NCI-H82 treated with DMSO at 0.1 percent for 48 hours (cell line): ENCODE measurements around the gene ERMP1.
"Not testable (repeated sequence)": the region's sequence is repeated elsewhere in the genome, so short reads cannot be mapped to it uniquely, and the experiment has no call there.

Experiments
- DNase-seq: peaks from one replicate; lab custom pipeline; 2025; ENCODE audit not compliant: unreplicated experiment; lab: John Stamatoyannopoulos, UW

Gene ERMP1, protein sequence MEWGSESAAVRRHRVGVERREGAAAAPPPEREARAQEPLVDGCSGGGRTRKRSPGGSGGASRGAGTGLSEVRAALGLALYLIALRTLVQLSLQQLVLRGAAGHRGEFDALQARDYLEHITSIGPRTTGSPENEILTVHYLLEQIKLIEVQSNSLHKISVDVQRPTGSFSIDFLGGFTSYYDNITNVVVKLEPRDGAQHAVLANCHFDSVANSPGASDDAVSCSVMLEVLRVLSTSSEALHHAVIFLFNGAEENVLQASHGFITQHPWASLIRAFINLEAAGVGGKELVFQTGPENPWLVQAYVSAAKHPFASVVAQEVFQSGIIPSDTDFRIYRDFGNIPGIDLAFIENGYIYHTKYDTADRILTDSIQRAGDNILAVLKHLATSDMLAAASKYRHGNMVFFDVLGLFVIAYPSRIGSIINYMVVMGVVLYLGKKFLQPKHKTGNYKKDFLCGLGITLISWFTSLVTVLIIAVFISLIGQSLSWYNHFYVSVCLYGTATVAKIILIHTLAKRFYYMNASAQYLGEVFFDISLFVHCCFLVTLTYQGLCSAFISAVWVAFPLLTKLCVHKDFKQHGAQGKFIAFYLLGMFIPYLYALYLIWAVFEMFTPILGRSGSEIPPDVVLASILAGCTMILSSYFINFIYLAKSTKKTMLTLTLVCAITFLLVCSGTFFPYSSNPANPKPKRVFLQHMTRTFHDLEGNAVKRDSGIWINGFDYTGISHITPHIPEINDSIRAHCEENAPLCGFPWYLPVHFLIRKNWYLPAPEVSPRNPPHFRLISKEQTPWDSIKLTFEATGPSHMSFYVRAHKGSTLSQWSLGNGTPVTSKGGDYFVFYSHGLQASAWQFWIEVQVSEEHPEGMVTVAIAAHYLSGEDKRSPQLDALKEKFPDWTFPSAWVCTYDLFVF

GRCh38 chr9:5832538-5833529, at the start of gene ERMP1:
Gene ERMP1 (minus strand): TSS chr9:5833117. CDS start chr9:5833027, 90 bp downstream.
- DNase-seq = peak; percentile 27

- not testable (repeated sequence) for DNase-seq
Observed at GRCh38 chr9:5882244-5883012, 49.5 kb upstream of the ERMP1 start.

- no peak for DNase-seq
Observed at GRCh38 chr9:5879419-5880181, 46.7 kb upstream of the ERMP1 start.

DNA sequence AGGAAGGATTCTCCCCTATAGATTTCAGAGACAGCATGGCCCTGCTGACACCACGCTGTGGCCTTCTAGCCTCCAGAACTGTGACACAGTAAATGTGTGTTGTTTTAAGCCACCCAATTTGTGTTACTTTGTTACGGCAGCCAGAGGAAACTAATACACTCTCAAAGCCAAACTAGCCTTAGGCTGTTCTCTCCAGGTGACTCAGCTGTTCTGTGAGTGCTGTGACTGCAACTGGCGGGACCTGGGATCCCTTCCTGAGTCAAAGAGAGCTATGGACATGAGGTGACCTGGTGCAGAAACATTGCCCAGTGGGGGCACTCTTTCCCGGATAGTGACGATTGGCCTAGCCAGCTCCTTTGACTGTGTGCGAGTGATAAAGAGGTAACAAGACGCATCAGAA, 43.8 kb upstream of the ERMP1 start:
- no peak for DNase-seq

DNA sequence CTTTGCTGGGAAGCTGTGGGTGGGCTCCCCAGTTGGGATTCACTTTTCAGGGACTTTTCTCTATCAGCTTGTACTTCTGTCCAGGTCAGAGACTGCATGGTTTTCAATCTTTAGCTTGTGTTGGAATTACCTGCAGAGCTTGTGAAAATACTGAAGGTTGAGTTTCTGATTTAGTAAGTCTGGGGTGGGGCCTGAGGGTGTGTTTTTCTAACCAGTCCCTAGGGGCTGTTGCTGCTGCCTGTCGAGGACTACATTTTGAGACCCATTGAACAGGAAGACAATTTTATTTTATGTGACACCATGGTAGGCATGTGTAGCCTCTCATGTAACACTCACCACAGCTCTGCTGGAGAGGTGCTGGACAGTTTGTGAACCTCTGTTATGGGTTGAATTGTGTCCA, 43.1 kb upstream of the ERMP1 start:
- DNase-seq = no peak

DNA sequence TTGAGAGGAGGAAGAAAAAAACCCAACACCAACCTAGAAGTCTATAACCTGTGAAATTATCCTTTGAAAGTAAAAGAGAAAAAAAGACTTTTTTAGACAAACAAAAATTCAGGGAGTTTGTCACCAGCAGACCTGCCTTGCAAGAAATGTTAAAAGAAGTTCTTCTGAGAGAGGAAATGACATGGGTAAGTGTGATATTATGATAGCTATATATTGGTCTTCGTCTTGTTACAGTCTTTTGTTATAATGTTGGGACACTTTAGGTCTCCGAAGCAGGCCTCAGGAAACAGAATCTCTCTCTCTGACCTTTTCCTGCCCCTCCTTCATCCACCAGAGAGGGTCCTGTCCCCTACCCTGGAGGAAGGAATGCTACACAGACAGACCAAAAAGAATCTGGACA, 41.1 kb upstream of the ERMP1 start:
- no peak for DNase-seq

DNA sequence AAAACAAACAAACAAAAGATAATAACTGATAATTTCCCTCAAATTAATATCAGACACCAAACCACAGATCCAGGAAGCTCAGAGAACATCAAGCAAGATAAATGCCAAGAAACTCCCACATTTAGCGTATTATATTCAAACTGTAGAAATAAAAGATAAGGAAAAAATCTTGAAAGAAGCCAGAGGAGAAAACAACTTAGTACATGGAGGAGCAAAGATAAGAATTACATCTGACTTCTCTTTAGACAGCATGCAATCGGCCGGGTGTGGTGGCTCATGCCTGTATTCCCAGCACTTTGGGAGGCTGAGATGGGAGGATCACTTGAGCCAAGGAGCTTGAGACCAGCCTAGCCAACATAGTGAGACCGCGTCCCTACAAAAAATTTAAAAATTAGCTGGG, 40.5 kb upstream of the ERMP1 start:
- no peak for DNase-seq

DNA sequence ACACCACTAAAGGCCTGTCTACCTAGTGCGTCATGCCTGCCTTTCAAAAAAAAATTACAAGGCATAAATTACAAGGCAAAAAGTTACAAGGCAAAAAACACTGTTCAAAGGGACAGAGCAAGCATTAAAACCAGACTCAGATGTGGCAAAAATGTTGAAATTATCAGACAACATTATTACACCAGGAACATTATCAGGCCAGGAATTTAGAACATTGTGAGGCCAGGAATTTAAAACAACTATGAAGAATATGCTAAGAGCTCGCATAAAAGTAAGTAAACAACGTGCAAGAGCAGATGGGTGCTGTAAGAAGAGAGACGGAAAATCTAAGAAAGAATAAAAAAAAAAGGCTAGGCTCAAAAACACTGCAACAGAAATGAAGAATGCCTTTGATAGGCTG, 39.6 kb upstream of the ERMP1 start:
- DNase-seq = no peak

DNA sequence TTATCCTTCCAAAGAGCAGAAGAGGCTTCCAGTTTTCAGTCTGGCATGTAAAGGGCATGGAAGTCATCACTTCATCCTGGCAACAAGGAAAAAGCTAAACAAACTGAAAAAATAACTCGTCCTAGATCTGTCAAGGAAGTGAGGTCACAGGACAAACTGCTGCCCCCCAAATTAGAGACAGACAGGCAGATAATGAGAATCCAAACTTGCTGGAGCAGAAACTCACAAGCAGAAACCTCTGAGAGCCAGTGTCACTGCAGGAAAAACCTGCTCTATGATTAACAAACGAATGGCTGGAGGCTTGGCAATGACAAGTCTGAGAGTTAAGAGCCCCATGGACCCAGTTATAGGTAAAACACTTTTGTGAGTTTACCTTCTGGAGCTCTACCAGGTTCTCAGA, 38.9 kb upstream of the ERMP1 start:
- no peak for DNase-seq

DNA sequence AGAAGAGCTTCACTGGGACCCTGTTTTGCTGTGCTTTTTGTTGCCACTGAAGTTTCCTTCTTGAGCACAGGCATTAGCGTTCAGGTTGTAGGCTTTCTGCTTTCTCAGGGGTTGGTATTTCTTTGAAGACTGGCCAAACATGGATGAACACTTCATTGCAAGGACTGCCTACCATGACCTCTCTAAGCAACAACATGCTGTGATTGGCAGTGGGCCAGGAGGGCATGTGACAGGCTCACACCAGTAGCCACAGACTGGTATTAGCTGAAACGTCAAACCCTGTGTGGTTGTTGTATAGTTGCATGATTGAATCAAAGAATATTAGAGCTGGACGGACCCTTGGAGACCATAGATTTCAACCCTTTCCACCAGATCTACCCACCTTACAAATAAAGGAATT, 37.8 kb upstream of the ERMP1 start:
- DNase-seq = no peak

- DNase-seq = no peak
Observed at GRCh38 chr9:5870020-5870339, 37.1 kb upstream of the ERMP1 start.

- DNase-seq = no peak
Observed at GRCh38 chr9:5869315-5870019, 36.5 kb upstream of the ERMP1 start.

GRCh38 chr9:5868235-5868634, 35.3 kb upstream of the ERMP1 start:
- no peak for DNase-seq

DNA sequence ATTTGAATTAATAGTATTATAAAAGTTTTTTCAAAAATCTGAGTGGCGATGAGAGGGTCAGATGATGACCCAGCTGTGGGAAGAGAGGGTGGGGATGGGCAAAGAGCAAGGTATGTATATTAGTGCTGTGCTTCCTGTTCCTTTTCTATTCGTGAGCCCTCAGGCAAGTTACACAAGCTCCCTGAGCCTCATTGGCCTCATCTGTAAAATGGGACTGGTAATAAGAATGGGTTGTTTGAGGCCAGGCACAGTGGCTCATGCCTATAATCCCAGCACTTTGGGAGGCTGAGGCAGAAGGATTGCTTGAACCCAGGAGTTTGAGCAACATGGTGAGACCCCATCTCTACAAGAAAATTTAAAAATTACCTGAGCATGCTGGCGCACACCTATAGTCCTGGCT, 33.8 kb upstream of the ERMP1 start:
- DNase-seq = no peak

DNA sequence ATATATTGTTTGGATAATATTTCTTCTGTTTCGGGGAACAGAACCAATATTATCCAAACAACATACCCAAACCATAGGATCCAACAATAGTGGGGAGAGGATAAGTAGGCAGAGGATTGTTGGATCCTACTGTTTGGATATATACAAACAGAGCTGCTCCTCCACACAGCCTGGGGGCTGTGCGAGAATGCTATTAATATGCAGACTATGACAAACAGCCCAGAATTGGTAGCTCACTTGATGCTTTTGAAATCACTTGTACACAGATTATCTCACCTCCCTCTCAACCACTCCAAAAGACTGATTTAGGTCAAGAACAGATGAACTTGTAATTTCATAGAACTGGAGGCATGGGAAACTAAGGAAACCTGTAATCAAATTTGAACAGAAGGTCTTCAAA, 33.4 kb upstream of the ERMP1 start:
- no peak for DNase-seq

DNA sequence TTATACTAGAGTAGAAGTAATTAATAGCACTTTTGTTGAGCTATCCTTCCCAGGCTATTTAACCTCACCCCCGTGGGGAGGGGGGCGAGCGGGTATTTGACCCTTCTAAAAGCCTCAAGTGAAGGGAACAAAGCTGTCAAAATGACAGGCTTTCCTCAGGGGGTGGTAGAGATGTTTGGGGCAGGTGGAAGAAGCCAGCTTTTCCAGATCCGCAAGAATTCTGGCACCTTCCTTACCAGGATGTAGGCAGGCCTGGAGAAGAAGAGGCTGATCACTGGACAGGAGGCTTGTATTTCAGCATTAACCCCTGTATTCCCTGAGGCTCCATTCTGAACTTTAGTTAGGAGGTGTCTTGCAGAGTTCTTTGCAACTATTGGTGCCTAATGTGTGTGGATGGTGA, 31.5 kb upstream of the ERMP1 start:
- no peak for DNase-seq

DNA sequence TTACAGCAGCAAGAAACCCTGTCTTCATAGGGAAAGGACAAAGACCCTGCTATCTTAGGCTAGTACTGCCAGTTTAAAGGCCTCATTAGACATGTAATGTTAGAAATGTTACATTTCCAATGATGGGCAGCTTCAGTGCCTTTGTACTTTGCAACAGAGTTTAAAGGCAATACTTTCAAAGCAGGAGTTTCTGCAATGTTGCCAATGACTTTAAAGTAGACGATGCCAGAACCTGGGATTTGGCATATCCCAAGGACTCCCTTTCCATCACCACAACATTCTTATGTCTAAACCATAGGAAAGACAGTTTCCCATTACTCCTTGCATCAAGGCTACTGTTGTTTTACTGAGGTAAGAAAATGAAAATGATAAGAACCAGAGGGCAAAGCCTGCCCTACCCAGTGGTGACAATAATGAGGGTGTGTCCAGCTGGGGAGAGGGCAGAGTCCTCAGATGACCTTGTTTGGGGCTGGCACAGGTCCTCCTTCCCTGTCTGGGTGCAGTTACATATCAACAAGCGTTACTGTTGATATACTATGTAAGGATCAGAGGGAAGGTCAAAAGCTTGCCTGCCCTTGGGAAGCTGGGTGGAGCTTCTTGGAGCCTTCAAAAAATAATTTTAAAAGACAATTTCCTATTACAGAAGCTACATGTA, 30.3 kb upstream of the ERMP1 start:
- no peak for DNase-seq

- no peak for DNase-seq
Observed at GRCh38 chr9:5858833-5859232, 25.9 kb upstream of the ERMP1 start.

DNA sequence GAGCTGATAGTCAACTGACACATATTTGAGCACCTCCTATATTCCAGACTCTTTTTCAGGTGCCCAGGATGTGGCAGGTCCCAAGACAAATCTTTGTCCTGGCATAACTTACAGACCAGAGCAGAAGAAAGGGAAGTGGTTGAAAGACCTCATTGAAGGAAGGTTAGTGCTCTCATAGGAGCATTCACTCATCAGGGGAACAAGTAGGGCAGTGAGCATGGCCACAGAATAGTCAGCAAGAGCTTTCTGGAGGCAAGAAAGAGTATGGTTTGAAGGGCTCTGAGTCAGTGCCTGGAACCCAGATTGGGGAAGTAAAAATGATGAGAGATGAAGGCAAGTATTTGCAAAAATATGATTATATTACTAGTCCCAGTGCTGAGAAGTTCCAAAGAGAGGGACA, 25.0 kb upstream of the ERMP1 start:
- no peak for DNase-seq
